ENCODE measurements around the gene TSR1.

- TF ChIP-seq POLR2A (IDR thresholded peaks at IDR 0.05; ENCODE audit: extremely low read depth, insufficient read length) = no peak
- no peak for TF ChIP-seq CTCF (IDR thresholded peaks at IDR 0.05; ENCODE audit: low read depth, low read length)
- no peak for TF ChIP-seq MAX (IDR thresholded peaks at IDR 0.05; ENCODE audit: low read depth, low read length)
- TF ChIP-seq MYC (IDR thresholded peaks at IDR 0.05; ENCODE audit: low read depth, low read length) = no peak
These were observed 23.5 kb downstream of the TSR1 start for GRCh38 chr17:2312736-2313135.

Measured in NB4 (cell line).